Activated CD4-positive, alpha-beta T cell treated with anti-CD3 and anti-CD28 coated beads, Interleukin-2, amount 50 U/mL, for 1 hour (primary cell): ENCODE results near the gene SRD5A2.
"Not testable (repeated sequence)": the region's sequence is repeated elsewhere in the genome, so short reads cannot be mapped to it uniquely, and the experiment has no call there.

ENCODE experiments used
- DNase-seq: peaks from one replicate; pipeline ENCODE4 v3.0.0-alpha.2; 2020

SRD5A2 gene

GRCh38 chr2:31531101-31531500 is 49.6 kb downstream of the SRD5A2 start:
- DNase-seq: no peak

DNA sequence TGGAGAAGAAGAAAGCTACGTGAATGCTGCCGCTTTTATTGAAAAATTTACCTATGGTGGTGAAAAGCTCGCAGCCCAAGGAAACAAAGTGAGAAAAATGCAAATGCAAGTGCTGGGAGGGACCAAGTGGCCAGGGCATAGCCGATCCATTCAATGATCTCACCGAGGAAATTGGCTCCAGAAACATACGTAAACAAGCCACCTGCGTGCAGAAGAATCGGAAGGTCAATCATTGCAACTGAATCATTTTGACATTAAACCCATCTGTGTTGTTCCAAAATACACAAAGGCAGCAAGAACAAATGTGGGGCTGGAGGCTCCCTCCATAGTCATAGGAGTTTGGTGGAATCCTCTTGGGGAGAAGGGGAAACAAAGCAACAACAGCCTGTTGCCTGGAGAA is 51.5 kb downstream of the SRD5A2 start:
- no peak for DNase-seq

DNA sequence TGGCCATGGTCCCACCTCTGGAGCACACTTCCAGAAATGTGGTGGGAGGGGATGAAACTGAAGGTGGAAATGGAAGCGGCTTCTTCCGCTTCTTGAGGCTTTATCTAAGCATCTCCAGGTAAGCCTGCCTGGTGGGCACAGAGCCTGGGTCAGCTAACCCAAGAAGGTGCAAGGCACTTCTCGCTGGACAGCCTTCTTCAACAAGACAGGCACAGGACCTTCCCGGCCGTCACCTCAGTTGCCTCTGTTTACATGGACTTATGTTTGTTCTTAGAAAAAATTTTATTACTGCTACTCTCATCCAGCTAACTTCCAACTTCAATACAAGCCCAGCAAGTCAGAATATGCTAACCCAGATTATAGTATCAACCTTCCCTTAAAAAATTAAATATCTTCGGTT is 51.9 kb downstream of the SRD5A2 start:
- no peak for DNase-seq

DNA sequence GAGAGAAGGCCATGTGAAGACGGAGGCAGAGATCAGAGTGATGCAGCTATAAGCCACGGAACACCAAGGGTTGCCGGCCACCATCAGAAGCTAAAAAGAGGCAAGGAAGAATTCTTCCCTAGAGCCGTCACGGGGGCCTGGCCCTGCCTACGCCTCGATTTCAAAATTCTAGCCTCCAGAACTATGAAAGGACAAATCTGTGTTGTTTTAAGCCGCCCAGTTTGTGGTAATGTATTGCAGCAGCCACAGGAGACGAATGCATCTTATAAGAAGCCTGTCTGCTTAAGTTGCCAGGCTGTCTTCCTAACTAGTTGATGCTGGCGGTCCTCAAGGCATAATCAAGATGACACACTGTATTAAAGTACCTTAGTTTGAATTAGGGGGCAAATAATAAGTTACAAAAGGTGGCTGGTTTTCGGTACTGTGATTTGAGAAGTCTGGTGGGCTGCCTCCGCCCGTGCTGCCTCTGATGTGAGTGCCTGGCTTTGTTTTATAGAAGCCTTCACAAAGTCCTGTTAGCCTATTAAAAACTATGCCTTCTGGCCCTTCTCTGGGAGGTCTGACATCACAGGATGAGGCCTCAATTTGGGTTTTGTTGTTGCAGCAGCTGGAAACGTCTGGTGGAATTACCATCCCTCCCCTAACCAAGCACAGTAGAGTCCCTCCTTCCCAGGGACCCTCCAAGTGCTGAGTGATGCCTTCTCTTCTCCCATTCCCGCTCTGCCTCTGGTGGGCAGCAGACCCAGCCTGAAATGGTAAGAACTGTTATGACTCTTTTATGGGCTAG is 53.6 kb downstream of the SRD5A2 start:
- DNase-seq: no peak

- no peak for DNase-seq
These were observed 54.9 kb downstream of the SRD5A2 start for GRCh38 chr2:31525876-31526275.

DNA sequence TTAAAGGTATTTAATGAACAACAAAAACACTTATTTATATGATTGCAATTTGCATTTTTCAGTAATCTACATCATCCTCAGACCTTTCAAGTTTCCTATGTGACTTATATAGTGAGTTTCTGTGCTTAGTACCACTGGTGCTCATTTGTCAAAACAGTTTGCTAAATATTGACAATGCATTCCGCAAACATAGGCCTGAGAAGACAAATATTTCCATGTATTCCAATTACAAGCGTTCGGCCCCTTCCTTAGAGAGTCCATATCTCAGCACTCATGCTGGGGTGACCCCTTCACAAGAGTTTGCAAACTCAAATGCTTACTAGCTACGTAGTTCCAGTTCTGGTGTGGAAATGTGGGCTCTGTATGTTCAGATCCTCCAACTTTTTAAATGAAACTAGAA is 56.1 kb downstream of the SRD5A2 start:
- DNase-seq: no peak

DNA sequence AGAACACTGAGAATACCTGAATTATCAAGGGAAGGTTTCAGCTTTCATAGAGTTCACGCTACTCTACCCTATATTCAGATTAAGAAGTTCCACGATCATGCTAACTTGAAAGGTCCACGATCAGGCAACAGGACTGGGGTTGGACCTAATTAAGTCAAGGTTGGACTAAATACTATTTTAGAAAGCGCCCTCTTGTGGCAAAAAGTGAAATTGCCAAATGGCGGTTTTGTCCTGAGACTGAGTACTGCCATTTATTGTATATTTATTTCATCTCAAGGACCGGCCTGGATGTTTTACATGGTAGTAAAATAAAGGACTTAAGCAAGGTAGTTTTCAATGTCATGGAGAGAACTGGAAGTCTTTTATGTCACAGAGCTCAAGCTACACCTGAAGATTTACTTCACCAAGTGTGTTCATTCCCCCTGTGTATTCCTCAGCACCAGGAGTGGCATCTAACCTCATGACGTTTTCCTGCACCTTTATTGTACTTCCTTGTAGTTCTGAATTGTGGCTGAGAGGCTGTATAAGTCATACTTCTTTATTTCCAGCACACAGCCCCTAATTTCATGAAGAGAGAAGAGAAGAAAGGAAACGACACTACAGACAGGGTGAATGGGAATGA is 56.8 kb downstream of the SRD5A2 start:
- peak; percentile 45 for DNase-seq

GRCh38 chr2:31522786-31523185 is 58.0 kb downstream of the SRD5A2 start:
- DNase-seq: no peak

DNA sequence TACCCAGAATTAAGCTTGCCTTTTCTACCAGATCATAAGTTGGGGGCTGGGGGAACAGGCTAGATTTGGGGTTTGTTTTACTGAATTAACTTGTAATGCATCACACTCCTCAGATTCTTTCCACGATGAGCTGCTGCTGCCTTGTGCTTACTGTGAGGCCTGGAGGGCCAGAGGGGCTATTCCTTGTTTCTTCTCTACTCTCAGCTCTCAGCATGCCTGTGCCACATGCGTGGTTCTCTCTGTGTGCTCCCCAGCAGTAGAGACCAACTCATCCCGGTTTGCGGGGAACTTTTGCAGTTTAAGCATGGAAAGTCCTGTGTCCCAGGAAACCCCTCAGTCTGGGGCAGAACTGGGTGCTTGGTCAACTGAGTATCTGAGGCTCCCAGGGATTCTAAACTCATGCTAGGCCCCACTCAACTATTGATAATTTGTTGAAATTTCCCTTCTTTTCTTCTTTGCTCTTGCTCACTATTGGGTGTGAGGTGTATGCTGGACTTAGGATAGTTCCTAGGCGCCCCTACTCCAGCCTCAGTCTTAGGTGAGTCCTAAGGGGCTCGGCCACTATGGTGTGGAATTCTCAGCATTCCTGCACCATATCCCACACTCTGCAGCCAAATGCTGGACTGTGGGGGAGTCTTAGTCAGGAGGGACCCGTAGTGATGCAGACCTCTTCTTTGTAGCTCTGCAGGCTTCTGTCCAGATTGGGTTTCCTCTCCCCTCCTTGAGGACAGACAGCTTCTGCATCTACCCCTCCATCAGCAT is 63.1 kb downstream of the SRD5A2 start:
- DNase-seq: no peak

- no peak for DNase-seq
These were observed 65.2 kb downstream of the SRD5A2 start for GRCh38 chr2:31515586-31515985.

DNA sequence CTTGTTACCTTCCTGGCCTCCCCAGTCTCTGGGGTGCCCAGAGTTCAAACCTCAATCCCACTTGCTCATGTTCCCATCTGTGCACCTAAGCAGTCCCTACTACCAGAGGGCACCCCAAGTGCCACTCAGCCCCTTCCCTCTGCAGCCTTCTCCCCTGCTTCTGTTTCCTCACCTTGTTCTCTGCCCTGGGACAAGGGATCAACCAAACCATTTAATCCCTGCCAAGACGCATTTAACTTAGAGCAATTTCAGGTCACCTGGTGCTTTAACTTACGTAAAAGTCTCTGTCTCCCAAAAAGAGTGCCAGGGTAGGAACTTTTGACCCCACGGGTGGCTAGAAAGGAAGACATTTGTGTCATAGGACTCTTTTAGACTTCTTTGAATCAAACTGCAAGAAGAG is 67.2 kb downstream of the SRD5A2 start:
- no peak for DNase-seq

- no peak for DNase-seq
These were observed 69.4 kb downstream of the SRD5A2 start for GRCh38 chr2:31511376-31511775.

GRCh38 chr2:31505111-31505510 is 75.6 kb downstream of the SRD5A2 start:
- DNase-seq: no peak

DNA sequence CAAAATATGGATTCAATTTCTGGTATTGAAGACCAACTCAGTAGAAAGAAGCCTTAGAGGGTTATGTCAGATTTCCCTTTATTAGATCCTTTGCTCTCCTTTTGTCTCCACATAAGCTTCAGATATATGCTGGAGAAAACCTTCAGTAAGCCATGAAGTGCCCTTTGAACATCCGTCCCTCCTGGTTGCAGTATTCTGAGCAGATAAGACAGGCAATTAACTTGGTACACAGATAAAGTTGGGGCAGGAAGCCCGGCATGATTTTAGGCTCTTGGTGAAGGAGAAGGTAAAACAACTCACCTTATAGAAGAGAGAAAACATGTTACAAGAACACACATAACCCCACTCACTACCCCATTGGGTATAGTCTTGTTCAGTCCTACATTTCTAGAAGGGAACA is 76.4 kb downstream of the SRD5A2 start:
- DNase-seq: no peak

GRCh38 chr2:31496451-31496874 is 84.3 kb downstream of the SRD5A2 start:
- not testable (repeated sequence) for DNase-seq

DNA sequence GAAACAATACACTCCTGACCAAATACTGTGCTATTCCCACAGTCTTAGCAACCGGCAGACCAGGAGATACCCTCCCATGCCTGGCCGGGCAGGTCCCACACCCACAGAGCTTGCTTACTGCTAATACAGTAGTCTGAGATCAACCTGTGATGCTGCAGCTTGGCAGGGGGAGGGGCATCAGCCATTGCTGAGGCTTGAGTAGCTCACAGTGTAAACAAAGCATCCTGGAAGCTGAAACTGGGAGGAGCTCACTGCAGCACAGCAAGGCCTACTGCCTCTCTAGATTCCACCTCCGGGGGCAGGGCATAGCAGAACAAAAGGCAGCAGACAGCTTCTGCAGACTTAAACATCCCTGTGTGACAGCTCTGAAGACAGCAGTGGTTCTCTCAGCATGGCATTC is 91.4 kb downstream of the SRD5A2 start:
- not testable (repeated sequence) for DNase-seq

DNA sequence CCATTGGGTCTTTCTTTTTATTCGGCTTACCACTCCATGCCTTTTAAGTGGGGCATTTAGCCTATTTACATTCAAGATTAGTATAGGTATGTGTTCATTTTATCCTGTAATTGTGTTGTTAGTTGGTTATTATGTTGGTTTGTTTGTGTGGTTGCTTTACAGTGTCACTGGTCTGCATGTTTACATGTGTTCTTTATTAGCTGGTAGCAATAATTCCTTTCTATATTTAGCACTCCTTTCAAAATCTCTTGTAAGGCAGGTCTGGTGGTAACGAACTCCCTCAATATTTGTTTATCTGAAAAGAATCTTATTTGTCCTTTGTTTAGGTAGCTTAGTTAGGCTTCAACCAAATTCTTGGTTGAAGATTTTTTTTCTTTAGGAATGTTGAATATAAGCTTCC is 97.5 kb downstream of the SRD5A2 start:
- DNase-seq: no peak

DNA sequence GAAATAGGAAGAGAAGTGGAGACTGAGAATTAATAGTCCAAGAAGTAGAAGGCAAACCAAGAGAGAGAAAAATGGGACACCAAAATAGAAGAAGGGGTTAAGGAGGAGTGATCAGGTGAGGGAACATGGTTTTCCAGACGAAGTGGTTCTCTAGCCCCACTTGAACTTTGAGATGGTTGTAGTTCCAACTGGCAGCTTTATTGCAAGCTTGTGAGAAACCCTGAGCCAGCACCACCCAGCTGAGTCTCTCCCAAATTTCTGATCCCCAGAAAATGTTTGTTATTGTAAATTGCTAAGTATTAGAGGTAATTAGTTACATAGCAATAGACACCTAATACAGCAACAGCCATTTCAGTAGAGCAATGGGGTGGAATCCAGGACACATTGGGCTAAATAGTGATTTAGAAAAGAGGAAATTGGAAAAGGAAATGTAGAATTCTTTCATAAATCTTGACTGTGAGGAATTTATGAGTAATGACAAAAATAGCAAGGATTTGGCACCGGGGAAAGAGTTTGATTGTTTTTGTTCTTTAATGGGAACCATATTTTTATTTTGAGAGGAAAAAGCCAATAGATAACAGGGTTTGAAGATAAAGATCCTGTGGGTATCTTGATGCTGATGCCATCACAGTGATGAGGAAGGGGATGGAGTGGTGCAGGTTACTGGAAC is 104.1 kb downstream of the SRD5A2 start:
- DNase-seq: no peak

- no peak for DNase-seq
These were observed 105.0 kb downstream of the SRD5A2 start for GRCh38 chr2:31475692-31476091.

DNA sequence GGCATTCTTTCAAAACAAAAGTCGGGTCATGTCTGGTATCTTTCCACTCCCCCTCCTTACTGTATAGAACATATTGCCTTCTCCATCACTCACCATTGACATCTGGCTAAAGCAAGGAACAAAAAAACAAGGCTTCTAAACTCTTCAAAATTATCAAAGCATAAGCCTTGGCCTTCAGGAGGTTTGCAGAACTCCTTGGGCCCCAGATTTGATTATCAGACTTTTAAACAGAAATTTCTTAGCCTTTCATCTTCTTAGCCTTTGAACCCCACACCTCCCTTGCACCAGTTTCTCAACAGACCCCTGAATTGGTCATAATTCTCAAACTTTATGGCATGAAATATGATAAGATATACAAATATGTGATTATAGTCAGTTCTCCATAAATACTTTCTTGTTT is 106.4 kb downstream of the SRD5A2 start:
- no peak for DNase-seq
